CD4-positive, alpha-beta T cell (primary cell): ENCODE measurements around the gene WDR73. TPM values are rescaled to one million over a fixed set of nuclear protein-coding genes. Genes with fewer than 3 reads are reported as not detected.

Experiments used
- ATAC-seq: fragments of 200-7000 bp; cut with Tn5 transposase; one replicate; pipeline ENCODE4 v1.10.0; 2022; ENCODE audit warnings: mild to moderate bottlenecking; ENCODE audit not compliant: poor library complexity
- CTCF ChIA-PET: fragments of 350-600 bp; sonication (Branson Sonifier 250); formaldehyde crosslinking; loops from one replicate; lab custom pipeline; 2021; ENCODE audit warnings: antibody characterized with exemption, inconsistent platforms; lab: Charles Lee
- POLR2A ChIA-PET: fragments of 350-600 bp; sonication (Branson Sonifier 250); formaldehyde crosslinking; loops from one replicate; lab custom pipeline; 2021; ENCODE audit warnings: antibody characterized with exemption, inconsistent platforms; lab: Charles Lee
- DNase-seq, 14 experiments: peaks; one replicate each; pipeline ENCODE4 v3.0.0-alpha.2; 2013 to 2020; ENCODE audit warnings: mixed read lengths in 2 of 14
- H3K27ac ChIP-seq, 2 donors: one replicate each; pipeline versions ENCODE4 v1.5.1 to v1.7.0; 2013; ENCODE audit warnings: low read length in 2 of 2, low read depth in 1 of 2, mild to moderate bottlenecking in 1 of 2
- H3K27me3 ChIP-seq, 2 experiments: 1 replicate in 1 of 2; 2 replicates in 1 of 2; pipeline versions ENCODE4 v1.6.1 to v1.7.0; 2013; ENCODE audit warnings: low read length in 2 of 2, control low read depth in 1 of 2, mild to moderate bottlenecking in 1 of 2, moderate library complexity in 1 of 2; ENCODE audit not compliant: insufficient read depth in 2 of 2, control insufficient read depth in 1 of 2
- H3K36me3 ChIP-seq: one replicate; pipeline ENCODE4 v1.6.1; 2013; ENCODE audit warnings: low read length, control low read depth; ENCODE audit not compliant: insufficient read depth
- H3K4me1 ChIP-seq: one replicate; pipeline ENCODE4 v1.6.1; 2013; ENCODE audit warnings: low read length, control low read depth; ENCODE audit not compliant: insufficient read depth
- H3K4me3 ChIP-seq: one replicate; pipeline ENCODE4 v1.5.1; 2013; ENCODE audit warnings: mild to moderate bottlenecking, low read length, moderate library complexity
- H3K9me3 ChIP-seq, 2 experiments: 1 replicate in 1 of 2; 2 replicates in 1 of 2; pipeline versions ENCODE4 v1.6.1 to v1.7.0; 2013; ENCODE audit warnings: low read length in 2 of 2, mild to moderate bottlenecking in 2 of 2, control low read depth in 1 of 2, moderate library complexity in 1 of 2; ENCODE audit not compliant: control insufficient read depth in 1 of 2, insufficient read depth in 1 of 2
- H3K27ac Mint-ChIP-seq: one replicate; pipeline ENCODE4 v1.8.0; 2020; ENCODE audit warnings: mixed read lengths
- H3K27me3 Mint-ChIP-seq: one replicate; pipeline ENCODE4 v1.8.0; 2021; ENCODE audit warnings: mixed read lengths
- H3K36me3 Mint-ChIP-seq: one replicate; pipeline ENCODE4 v1.8.0; 2021; ENCODE audit warnings: low read depth, mixed read lengths
- H3K4me1 Mint-ChIP-seq: one replicate; pipeline ENCODE4 v1.8.0; 2021; ENCODE audit warnings: low read depth, mixed read lengths
- H3K4me3 Mint-ChIP-seq: one replicate; pipeline ENCODE4 v1.8.0; 2020; ENCODE audit warnings: mild to moderate bottlenecking, mixed read lengths
- H3K9me3 Mint-ChIP-seq: one replicate; pipeline ENCODE4 v1.8.0; 2020; ENCODE audit warnings: mixed read lengths
- CTCF ChIP-seq: fragments of 200-600 bp; IDR thresholded peaks from one replicate; pipeline ENCODE4 v1.8.0; 2022; ENCODE audit warnings: antibody characterized with exemption, mild to moderate bottlenecking
- intact Hi-C, 2 experiments: fragments of 100-400 bp; cut with DNase I in 1 of 2; cut with micrococcal nuclease in 1 of 2; formaldehyde crosslinking; loops; one replicate each; pipeline versions ENCODE4 v1.15.1 to v1.9.0; 2023 to 2025; cut with DNase I, micrococcal nuclease
- total RNA-seq, 174 experiments: library from RNA in 2 of 174; stranded (reverse) in 2 of 174; gene quantifications; one replicate each; pipeline ENCODE4 v1.2.3 and lab custom pipeline; 2021 to 2026

WDR73 gene
- total RNA-seq, 2 experiments from 2014 or later, result 17.8 to 23.7 TPM

GRCh38 chr15:84684092-84684491 lies 30.0 kb upstream of the WDR73 start:
- H3K36me3 Mint-ChIP-seq, result peaks cover 80% of the 10 kb centered on the region
- H3K4me1 ChIP-seq, result peaks cover 4% of the 10 kb centered on the region
- no peaks in the 10 kb centered on the region for H3K27me3 Mint-ChIP-seq
- no peak for ATAC-seq
- POLR2A ChIA-PET, result no interaction called here
- no peak for TF ChIP-seq CTCF
- no peaks in the 10 kb centered on the region for H3K9me3 ChIP-seq
- no peak overlapping the region for H3K4me3 ChIP-seq
- H3K4me3 Mint-ChIP-seq, result no peak overlapping the region
- intact Hi-C loops, result no loop called here
- H3K9me3 Mint-ChIP-seq, result no peaks in the 10 kb centered on the region
- H3K4me1 Mint-ChIP-seq, result peaks cover 22% of the 10 kb centered on the region
- CTCF ChIA-PET, result interaction anchor here (1.0 kb wide), 1 partner anchor 25 kb away, joined by 6 read pairs; no protein-coding TSS in a partner anchor
- no peak overlapping the region for H3K27ac ChIP-seq
- H3K27ac Mint-ChIP-seq, result peak overlapping the region; percentile 56
- no peaks in the 10 kb centered on the region for H3K27me3 ChIP-seq
- DNase-seq, result peak in 1 of 14 experiments; percentile 40
- H3K36me3 ChIP-seq, result peaks cover 41% of the 10 kb centered on the region

DNA sequence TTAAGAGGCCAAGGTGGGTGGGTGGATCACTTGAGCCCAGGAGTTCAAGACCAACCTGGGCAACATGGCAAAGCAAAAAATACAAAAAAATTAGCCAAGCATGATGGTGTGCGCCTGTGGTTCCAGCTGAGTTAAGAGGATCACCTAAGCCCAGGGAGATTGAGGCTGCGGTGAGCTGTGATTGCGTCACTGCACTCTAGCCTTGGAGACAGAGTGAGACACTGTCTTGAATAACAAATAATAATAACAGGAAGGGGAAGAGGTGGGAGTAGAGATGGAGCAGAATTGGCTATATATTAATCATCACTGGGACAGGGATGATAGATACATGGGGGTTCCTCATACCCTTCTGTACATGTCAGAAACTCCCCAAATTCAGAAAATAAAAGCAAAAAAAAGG lies 27.7 kb upstream of the WDR73 start:
- H3K27me3 Mint-ChIP-seq, result no peaks in the 10 kb centered on the region
- POLR2A ChIA-PET, result no interaction called here
- peaks cover 22% of the 10 kb centered on the region for H3K4me1 Mint-ChIP-seq
- Histone ChIP-seq H3K9me3 (no peaks in the 10 kb centered on the region), H3K36me3 (peaks cover 29% of the 10 kb centered on the region), H3K27ac (no peak overlapping the region), H3K4me1 (peaks cover 4% of the 10 kb centered on the region), H3K4me3 (no peak overlapping the region), H3K27me3 (no peaks in the 10 kb centered on the region)
- DNase-seq (peak in 13 of 14 experiments; percentile 14 to 81 (median 46)), ATAC-seq (peak; percentile 89)
- TF ChIP-seq CTCF, result no peak
- peak overlapping the region; percentile 21 for H3K4me3 Mint-ChIP-seq
- intact Hi-C loops, result no loop called here
- H3K9me3 Mint-ChIP-seq, result no peaks in the 10 kb centered on the region
- CTCF ChIA-PET, result interaction anchor here (1.4 kb wide), 1 partner anchor 94 kb away, joined by 3 read pairs; no protein-coding TSS in a partner anchor
- H3K36me3 Mint-ChIP-seq, result peaks cover 77% of the 10 kb centered on the region
- peak overlapping the region; percentile 87 for H3K27ac Mint-ChIP-seq

DNA sequence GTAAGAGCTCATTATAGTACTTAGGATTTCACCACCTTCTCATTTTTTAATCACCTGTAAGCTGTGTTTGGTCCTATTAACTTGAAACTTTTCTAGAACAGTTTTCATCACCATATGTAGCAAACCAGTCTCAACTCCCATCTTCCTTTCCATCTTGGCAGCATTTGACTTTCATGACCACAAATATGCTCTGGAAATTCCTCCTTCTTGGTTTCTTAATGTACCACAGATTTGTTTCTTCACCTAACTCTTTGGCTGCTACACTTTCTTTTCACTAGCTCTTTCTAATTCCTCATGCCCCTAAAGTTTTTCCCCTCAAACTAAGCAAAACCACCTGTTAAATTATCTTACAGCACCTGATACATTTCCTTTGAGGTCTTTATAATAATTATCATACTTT lies 17.1 kb upstream of the WDR73 start:
- CTCF ChIA-PET, result no interaction called here

More for the DNA sequence above, 17.1 kb upstream of the WDR73 start:
- Mint-ChIP-seq H3K9me3 (no peaks in the 10 kb centered on the region), H3K27ac (no peak overlapping the region), H3K4me3 (no peak overlapping the region), H3K27me3 (no peaks in the 10 kb centered on the region), H3K36me3 (peaks cover 77% of the 10 kb centered on the region), H3K4me1 (no peaks in the 10 kb centered on the region)
- intact Hi-C loops, result no loop called here
- H3K4me3 ChIP-seq, result no peak overlapping the region
- H3K4me1 ChIP-seq, result no peaks in the 10 kb centered on the region
- H3K27ac ChIP-seq, result no peak overlapping the region
- DNase-seq, result no peak
- no peaks in the 10 kb centered on the region for H3K9me3 ChIP-seq
- ATAC-seq, result no peak
- POLR2A ChIA-PET, result interaction anchor here (1.3 kb wide), 1 partner anchor 45 kb away, joined by 4 read pairs; the partner anchor contains the start of gene SEC11A
- H3K27me3 ChIP-seq, result no peaks in the 10 kb centered on the region
- no peak for TF ChIP-seq CTCF
- peaks cover 63% of the 10 kb centered on the region for H3K36me3 ChIP-seq
